Vagina (tissue), 2 donors: ENCODE data around the gene PAFAH1B1.

Experiments used
- CTCF ChIP-seq, 3 experiments: fragments of 450-650 bp in 2 of 3; fragments of 200-600 bp in 1 of 3; sonication (generic) in 1 of 3; IDR thresholded peaks; one replicate each; pipeline ENCODE4 v1.5.1; 2017 to 2019; ENCODE audit warnings: antibody characterized with exemption in 3 of 3, mild to moderate bottlenecking in 2 of 3, moderate library complexity in 2 of 3
- POLR2A ChIP-seq, 2 donors: fragments of 450-650 bp; IDR thresholded peaks; one replicate each; pipeline ENCODE4 v1.6.1; 2017; ENCODE audit warnings: antibody characterized with exemption in 2 of 2, mild to moderate bottlenecking in 2 of 2, moderate library complexity in 2 of 2
- POLR2AphosphoS5 ChIP-seq, 2 donors: sonication (generic); formaldehyde crosslinking; IDR thresholded peaks; one replicate each; pipeline ENCODE4 v1.9.0; 2017; ENCODE audit warnings: antibody characterized with exemption in 2 of 2, mild to moderate bottlenecking in 2 of 2, low read depth in 1 of 2; ENCODE audit not compliant: insufficient read depth in 1 of 2

DNA sequence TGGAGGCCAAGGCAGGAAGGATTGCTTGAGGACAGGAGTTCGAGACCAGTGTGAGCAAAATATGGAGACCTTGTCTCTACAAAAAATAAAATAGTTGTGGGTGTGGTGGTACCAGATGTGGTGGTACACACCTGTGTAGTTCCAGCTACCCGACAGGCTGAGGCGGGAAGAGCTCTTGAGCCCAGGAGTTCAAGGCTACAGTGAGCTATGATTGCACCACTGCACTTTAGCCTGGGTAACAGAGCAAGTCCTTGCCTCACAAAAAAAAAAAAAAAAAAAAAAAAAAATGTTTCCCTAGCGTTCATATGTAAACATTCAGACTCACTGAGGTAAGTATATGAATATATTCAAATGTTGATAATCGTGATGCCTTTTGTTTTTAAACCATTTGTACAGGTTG, 78.6 kb downstream of the PAFAH1B1 start:
- TF ChIP-seq POLR2A (IDR thresholded peaks at IDR 0.05) (no peak), CTCF (IDR thresholded peaks at IDR 0.05) (no peak), POLR2AphosphoS5 (IDR thresholded peaks at IDR 0.05; ENCODE audit: insufficient read depth in 1 of 2, low read depth in 1 of 2) (no peak)
